ENCODE data around the gene TMEM72.
A peak's percentile ranks its signal among the peaks of the same experiment; 100 is the strongest.

TMEM72 gene

DNA sequence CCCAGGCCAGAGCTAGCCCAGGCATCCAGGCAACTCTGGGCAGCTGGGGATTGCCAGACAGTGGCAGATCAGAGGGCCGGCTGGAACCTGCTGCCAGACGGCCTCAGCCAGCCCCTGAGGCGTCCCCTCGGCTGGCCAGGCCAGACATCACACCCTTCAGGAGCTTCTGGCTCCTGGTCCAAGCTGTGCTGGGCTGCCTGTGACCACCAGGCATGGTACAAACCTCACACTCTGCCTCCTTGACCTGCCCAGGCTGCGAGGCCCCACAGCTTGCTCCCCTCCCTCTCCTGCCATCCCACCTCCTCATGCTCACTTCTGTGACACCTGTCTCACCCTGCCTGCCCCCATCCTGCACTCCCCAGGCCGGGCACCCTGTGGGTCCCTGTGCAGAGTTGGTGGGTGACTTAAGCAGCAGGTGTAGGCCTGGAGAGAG, 61.8 kb downstream of the TMEM72 start:
- Histone ChIP-seq H3K27ac (ENCODE audit: low read depth, low read length) (no peak overlapping the region), H2AFZ (ENCODE audit: low read depth, low read length, severe bottlenecking) (no peak overlapping the region), H3K4me2 (ENCODE audit: low read depth, low read length, poor library complexity, severe bottlenecking) (no peak overlapping the region), H3K9ac (ENCODE audit: low read length) (no peak overlapping the region), H4K20me1 (ENCODE audit: low read depth, low read length) (no peaks in the 10 kb centered on the region), H3K9me3 (ENCODE audit: insufficient read depth, low read length) (no peaks in the 10 kb centered on the region), H3F3A (ENCODE audit: insufficient read depth) (no peaks in the 10 kb centered on the region), H3K27me3 (ENCODE audit: low read length) (no peaks in the 10 kb centered on the region), H3K4me3 (ENCODE audit: insufficient read depth, low read length, poor library complexity, severe bottlenecking) (no peak overlapping the region), H3K79me2 (ENCODE audit: insufficient read depth, low read length) (no peaks in the 10 kb centered on the region), H3K9me2 (replicated peaks; ENCODE audit: insufficient read depth, low read length) (no peaks in the 10 kb centered on the region), H3K36me3 (ENCODE audit: low read length) (no peaks in the 10 kb centered on the region)
- TF ChIP-seq, protein P1, sequence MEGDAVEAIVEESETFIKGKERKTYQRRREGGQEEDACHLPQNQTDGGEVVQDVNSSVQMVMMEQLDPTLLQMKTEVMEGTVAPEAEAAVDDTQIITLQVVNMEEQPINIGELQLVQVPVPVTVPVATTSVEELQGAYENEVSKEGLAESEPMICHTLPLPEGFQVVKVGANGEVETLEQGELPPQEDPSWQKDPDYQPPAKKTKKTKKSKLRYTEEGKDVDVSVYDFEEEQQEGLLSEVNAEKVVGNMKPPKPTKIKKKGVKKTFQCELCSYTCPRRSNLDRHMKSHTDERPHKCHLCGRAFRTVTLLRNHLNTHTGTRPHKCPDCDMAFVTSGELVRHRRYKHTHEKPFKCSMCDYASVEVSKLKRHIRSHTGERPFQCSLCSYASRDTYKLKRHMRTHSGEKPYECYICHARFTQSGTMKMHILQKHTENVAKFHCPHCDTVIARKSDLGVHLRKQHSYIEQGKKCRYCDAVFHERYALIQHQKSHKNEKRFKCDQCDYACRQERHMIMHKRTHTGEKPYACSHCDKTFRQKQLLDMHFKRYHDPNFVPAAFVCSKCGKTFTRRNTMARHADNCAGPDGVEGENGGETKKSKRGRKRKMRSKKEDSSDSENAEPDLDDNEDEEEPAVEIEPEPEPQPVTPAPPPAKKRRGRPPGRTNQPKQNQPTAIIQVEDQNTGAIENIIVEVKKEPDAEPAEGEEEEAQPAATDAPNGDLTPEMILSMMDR (IDR thresholded peaks at IDR 0.05; ENCODE audit: insufficient read depth, low read length, poor library complexity, severe bottlenecking) = no peak
- TF ChIP-seq EZH2phosphoT487 (conservative IDR thresholded peaks at IDR 0.05; ENCODE audit: low read length) = no peak

DNA sequence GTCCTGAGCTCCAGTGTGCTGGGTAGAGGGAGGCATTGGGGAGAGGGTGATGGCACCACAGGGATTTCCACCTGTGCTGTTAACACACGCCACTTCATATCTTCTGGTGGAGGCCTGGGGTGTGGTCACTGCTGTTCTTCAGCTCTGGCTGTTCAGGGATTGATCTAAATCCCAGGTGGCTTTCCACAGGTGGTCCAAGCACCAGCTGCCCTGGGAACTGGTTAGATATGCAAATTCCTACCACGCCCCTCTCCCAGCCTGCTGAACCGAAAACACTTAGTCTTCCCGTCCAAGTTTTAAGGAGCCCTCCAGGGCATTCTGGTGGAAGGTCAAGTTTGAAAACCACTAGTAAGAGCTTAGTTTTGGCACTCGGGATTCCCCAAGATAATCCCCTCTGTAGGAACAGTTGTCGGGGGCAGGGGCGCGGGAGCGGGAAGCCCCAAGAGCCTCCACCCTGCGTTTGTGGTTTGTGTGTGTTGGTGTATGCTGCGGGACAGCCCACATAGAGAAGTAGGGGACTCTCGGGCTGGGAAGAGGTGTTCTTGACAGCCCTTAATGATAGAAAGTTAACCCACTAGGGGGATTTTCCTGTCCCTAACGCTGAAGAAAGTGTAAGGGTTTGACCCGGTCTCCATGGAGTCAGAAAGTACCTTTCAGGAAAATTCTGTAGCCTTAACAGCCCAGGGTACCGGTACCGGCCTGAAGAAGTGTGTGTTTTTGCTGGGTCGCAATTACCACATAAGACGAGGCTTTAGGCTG, 62.4 kb downstream of the TMEM72 start:
- no peak overlapping the region for H3K27ac ChIP-seq (ENCODE audit: low read depth, low read length)

DNA sequence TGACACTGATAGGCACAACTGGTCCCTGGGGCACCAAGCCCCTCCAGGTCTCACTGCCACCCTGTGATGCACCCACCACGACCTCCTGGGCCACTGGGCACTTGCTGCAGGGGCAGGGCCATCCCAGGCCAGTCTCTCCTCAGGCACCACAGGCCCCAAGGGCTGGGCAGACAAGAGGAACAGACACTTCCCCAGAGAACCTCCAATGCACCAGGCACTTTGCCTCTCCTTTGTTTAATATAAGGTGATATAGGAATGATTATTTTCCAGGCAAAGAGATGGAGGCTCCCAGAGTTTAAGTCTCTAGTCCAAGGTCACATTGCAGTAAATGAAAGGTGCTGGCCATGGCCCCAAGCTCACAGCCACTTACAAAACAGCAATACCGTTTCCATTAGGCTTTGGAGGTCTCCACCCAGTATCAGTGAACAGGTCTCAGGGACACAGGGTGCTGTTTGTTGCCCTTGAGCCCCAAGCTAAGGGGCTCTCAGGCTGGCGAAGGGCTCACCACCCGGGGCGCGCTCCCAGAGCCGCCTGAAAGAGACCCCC, 63.0 kb downstream of the TMEM72 start:
- Histone ChIP-seq H3K9me2 (replicated peaks; ENCODE audit: insufficient read depth, low read length) (no peaks in the 10 kb centered on the region), H3K36me3 (ENCODE audit: low read length) (no peaks in the 10 kb centered on the region), H3K9ac (ENCODE audit: low read length) (peak overlapping the region; percentile 52), H3K27me3 (ENCODE audit: low read length) (no peaks in the 10 kb centered on the region), H3K4me2 (ENCODE audit: low read depth, low read length, poor library complexity, severe bottlenecking) (peak overlapping the region; percentile 56), H3K79me2 (ENCODE audit: insufficient read depth, low read length) (no peaks in the 10 kb centered on the region), H3K4me3 (ENCODE audit: insufficient read depth, low read length, poor library complexity, severe bottlenecking) (peak overlapping the region; percentile 32), H2AFZ (ENCODE audit: low read depth, low read length, severe bottlenecking) (peak overlapping the region; percentile 87), H4K20me1 (ENCODE audit: low read depth, low read length) (no peaks in the 10 kb centered on the region), H3K27ac (ENCODE audit: low read depth, low read length) (no peak overlapping the region), H3F3A (ENCODE audit: insufficient read depth) (no peaks in the 10 kb centered on the region), H3K9me3 (ENCODE audit: insufficient read depth, low read length) (no peaks in the 10 kb centered on the region)
- no peak for TF ChIP-seq EZH2phosphoT487 (conservative IDR thresholded peaks at IDR 0.05; ENCODE audit: low read length)
- TF ChIP-seq, protein P1 (IDR thresholded peaks at IDR 0.05; ENCODE audit: insufficient read depth, low read length, poor library complexity, severe bottlenecking) = no peak

More for the DNA sequence above, 62.4 kb downstream of the TMEM72 start:
- Histone ChIP-seq H3K36me3 (ENCODE audit: low read length) (no peaks in the 10 kb centered on the region), H3K4me3 (ENCODE audit: insufficient read depth, low read length, poor library complexity, severe bottlenecking) (no peak overlapping the region), H3K79me2 (ENCODE audit: insufficient read depth, low read length) (no peaks in the 10 kb centered on the region), H4K20me1 (ENCODE audit: low read depth, low read length) (no peaks in the 10 kb centered on the region), H2AFZ (ENCODE audit: low read depth, low read length, severe bottlenecking) (peak overlapping the region; percentile 87), H3F3A (ENCODE audit: insufficient read depth) (no peaks in the 10 kb centered on the region), H3K9me2 (replicated peaks; ENCODE audit: insufficient read depth, low read length) (no peaks in the 10 kb centered on the region), H3K27me3 (ENCODE audit: low read length) (no peaks in the 10 kb centered on the region), H3K9me3 (ENCODE audit: insufficient read depth, low read length) (no peaks in the 10 kb centered on the region), H3K9ac (ENCODE audit: low read length) (no peak overlapping the region), H3K4me2 (ENCODE audit: low read depth, low read length, poor library complexity, severe bottlenecking) (no peak overlapping the region)
- TF ChIP-seq EZH2phosphoT487 (conservative IDR thresholded peaks at IDR 0.05; ENCODE audit: low read length) = no peak
- TF ChIP-seq, protein P1 (IDR thresholded peaks at IDR 0.05; ENCODE audit: insufficient read depth, low read length, poor library complexity, severe bottlenecking) = no peak

Data from SU-DHL-6 (cell line).